CD4-positive, alpha-beta T cell treated with Interleukin-12 subunit alpha and Interleukin-12 subunit beta, for 1 hour (primary cell): ENCODE results near the gene ZNF135.

Source experiments
- DNase-seq: peaks from one replicate; pipeline ENCODE4 v3.0.0-alpha.2; 2020

The ZNF135 gene

DNA sequence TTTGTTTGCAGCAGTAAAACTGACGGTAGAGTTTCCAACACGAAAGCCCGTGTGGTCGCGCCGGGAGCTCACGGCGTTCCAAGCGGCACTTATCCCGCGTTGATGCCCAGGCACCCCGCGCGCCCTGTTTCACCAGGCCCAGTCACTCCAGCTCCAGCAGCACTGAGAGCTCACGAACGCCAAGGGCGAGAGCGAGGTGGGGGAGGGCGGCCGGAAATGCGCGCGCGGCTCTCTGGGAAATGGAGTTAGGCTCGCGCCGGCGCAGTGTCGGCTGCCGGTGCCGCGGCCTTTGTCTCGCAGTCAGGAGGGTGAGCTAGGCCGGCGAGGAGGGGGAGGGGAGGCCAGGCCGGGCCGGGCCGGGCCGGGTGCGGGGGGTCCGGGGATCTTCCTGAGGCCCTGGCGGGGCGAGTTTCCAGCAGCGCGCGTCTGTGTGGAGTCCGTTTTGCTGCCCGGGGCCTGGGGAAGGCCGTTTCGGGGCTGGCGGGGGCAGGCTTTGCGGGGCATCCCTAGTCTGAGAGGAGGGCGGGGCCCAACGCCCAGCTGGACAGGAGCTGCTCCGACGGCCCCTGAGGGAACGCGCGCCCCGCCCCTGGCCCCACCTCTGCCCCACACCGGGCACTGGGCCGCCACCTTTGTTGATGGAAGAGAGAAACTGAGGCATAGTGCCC is at the start of gene ZNF135:
TSS of gene ZNF135 (plus strand) at position 280 of the 668 bp plus-strand sequence. CDS start 721 bp downstream, outside the sequence.
- DNase-seq = peak; percentile 43

DNA sequence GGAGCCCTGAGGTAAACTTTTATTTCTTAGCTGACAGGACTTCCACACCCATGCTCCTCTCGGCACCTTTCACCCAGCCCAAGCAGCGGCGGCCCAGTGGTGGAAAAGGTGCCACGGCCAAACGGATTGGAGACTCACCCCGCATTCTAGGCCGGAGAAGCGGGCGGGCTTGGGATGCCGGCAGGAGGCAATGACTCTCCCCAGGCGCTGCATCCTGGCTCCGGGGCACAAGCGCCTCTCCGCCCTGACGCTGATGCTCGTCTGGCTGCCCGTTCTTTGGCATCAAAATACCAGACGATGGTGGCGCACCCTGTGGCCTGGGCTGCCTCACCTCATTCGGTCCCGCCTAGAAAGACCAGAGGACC is 49.8 kb upstream of the ZNF135 start:
- DNase-seq = no peak

GRCh38 chr19:58009666-58010301 is 49.3 kb upstream of the ZNF135 start:
- peak; percentile 72 for DNase-seq

- no peak for DNase-seq
These were observed 48.6 kb upstream of the ZNF135 start for GRCh38 chr19:58010507-58010906.

- DNase-seq = no peak
These were observed 44.9 kb upstream of the ZNF135 start for GRCh38 chr19:58014141-58014540.

DNA sequence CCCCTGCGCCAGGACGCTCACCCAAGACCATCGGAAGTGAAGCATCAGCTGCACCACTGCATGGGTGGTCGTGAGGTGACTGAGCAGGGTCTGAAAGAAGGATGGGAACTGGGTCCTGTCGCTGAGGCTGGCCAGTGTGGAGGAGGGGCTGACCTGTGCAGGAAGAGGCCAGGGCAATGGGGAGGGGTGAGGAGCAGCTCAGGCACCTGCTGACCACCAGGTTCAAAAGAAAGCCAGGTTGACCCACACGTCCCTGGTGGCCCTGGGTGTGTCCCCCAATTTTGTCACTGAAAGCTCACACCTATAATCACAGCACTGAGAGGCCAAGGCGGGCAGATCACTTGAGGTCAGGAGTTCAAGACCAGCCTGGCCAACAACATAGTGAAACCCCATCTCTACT is 39.0 kb upstream of the ZNF135 start:
- DNase-seq = no peak

DNA sequence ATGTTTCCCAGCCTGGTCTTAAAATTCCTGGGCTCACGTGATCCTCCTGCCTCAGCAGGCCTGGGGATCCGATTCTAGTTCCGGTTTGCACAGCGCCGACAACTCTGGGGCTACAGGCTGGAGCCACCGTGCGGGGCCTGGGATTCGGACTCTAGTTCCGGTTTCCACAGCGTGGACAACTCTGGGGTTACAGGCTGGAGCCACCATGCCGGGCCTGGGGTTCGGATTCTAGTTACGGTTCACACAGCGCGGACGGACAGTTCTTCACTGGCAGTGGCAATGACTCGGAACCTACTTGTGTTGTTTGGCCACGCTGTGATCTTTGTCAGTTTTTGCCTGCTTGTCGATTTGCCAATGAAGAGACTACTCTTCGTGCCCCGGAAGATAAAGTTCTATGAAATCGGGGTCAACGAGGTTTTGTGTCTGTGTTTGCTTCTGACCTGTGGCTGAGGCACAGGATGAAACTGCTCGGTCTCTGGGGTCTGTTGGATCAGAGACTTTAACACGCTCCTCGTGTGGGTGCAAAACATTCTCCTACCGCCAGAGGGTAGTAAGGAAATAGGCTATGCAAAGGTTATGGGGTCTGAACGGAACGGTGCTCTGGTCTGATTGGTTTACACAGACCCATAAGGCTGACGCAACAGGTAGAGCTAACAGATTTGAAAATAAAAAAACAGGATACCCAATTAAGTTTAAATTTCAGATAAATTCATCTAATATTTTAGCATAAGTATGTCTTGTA is 37.4 kb upstream of the ZNF135 start:
- peak; percentile 58 for DNase-seq

DNA sequence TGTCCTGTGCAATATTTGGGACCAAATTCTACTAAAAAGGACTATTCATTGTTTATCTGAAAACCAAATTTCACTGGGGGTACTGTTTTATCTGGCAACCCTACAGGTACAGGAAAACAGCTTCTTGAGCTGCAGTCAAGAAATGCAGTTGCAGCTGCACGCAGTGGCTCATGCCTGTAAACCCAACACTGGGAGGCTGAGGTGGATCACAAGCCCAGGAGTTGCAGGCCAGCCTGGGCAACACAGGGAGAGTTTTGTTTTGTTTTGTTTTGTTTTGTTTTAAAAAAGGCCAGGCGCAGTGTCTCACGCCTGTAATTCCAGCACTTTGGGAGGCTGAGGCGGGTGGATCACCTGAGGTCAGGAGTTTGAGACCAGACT is 36.8 kb upstream of the ZNF135 start:
- no peak for DNase-seq

DNA sequence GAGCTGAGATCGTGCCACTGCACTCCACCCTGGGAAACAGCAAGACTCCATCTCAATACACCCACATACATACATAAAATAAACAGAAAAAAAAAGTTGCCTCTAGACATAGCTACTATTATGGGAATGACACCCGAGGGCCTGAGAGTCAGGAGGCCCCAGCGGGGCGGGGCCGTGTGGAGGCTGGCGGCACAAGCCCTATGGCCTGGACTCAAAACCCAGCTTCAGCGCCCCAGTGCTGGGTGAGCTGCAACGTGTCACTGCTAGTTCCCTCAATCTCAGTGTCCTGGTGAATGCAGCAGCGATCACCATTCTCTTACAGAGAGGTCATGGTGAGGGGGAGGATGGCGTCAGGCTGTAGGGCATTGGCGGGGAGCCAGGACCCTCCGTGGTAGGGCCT is 34.4 kb upstream of the ZNF135 start:
- no peak for DNase-seq

DNA sequence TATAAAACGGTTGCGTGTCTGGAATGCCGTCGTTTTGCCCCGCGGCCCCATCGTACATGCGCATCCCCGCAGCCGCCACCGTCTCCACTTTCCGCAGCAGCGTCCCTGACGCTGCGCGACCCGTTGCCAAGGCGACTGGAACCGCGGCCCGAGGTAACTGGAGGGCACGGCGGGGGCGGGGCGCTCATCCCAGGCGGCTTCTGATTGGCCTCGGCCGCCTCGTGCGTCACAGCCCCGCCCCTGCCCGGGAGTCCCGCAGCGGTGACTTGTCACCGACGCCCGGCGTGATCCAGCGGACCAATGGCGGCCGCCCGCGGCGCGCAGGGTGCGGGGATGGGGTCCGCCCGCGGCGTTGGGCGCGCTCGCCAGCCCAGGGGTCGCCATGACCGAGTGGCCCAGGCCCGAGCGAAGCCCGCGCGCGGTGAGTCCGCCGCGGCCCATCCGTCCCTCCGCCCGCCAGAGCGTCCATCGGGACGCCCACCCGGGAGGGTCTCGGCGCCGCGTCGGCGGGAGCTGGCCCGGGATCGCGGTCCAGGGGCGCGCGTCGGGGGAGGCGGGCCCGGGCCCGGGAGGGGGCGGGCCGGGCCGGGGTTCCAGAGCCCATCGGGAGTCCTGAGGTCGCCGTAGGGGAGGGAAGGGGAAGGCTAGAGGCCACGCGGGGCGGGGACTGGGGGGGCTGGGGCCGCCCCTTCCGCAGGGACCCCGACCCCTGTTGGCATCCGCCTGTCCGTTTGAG is 25.2 kb upstream of the ZNF135 start, which contains the start of gene ZSCAN1:
TSS of gene ZSCAN1 (plus strand) at position 285 of the 736 bp plus-strand sequence. CDS start 3,812 bp downstream, outside the sequence.
- DNase-seq = peak; percentile 24

DNA sequence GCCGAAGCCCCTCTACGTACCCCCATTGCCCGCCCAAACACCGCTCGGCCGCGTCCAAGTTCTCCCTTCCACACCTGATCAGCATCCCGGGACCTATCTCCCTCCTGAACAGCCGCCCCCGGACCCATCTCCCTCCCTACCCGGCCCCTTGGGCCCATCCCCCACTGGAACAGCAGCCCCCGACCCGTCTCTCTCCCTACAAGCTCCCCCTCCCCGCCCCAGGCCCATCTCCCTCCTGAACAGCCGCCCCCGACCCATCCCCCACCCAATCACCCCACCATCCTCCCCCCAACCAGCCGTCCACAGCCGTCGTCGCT is 24.6 kb upstream of the ZNF135 start:
- no peak for DNase-seq

GRCh38 chr19:58035863-58036262 is 23.2 kb upstream of the ZNF135 start:
- no peak for DNase-seq

DNA sequence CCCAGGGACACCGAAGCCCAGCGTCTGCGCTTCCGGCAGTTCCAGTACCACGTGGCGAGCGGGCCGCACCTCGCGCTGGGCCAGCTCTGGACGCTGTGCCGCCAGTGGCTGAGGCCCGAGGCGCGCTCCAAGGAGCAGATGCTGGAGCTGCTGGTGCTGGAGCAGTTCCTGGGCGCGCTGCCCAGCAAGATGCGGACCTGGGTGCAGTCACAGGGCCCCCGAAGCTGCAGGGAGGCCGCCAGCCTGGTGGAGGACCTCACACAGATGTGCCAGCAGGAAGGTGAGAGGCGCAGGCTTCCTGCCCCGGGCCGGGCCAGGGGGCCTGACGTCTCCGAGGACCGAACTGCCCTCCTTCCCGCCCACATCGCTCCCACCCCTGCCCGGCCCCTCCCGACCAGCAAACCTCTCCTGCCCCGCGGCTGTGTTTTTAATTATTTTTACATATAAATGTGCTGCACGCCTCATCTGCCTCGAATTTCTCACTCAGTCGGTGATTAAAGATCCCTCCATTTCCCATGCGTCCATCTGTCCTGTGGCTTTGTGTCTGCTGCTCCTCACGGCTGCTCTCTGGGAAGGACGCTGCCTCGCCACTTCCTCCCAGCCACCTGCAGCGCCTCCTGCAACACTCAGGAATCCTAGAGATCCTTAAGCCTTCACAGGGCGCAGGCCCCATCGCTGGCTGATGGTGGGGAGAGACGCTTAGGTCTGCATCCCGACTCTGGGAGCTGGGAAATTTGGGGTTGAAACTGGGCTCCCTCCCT is 21.0 kb upstream of the ZNF135 start:
- no peak for DNase-seq

- DNase-seq = no peak
These were observed 20.3 kb upstream of the ZNF135 start for GRCh38 chr19:58038688-58039204.

DNA sequence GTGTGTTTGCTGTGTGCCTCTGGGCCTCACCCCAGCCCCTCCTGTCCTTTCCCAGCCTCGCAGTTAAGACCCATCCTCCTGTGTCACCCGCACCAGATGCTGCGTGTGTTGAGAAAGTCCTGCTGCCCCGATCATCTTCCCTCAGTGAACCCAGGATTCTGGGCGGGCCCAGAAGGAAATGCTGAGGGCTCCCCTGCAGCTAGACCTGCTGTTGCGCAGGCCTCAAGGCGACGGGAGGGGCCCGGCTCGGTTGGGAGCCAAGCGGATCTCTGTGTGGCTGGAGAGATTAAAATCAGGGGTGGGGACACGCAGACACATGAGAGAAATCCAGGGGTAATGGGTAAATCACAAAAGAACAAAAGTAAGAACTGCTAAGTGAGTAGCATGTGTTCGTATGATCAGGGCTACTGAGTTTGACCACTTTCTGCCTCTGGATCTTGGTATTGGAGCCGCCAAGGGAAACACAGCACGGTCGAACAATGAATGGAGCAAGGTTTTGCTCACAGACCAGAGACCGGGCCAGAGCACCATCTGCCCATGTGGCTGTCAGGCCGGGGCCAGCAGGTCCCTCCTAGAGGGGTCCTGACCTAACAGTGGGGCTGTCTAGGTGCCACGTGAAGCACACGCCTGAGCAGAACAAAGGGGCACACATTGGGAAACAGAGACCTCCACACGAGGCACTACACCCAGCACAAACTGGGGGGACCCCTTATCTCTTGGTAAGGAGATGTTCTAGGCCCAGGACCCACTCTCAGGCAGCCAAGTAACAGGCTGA is 18.1 kb upstream of the ZNF135 start:
- DNase-seq = no peak

GRCh38 chr19:58042495-58043340 is 16.4 kb upstream of the ZNF135 start:
- DNase-seq = no peak

- DNase-seq = no peak
These were observed 14.7 kb upstream of the ZNF135 start for GRCh38 chr19:58044391-58044790.

GRCh38 chr19:58044886-58045285 is 14.2 kb upstream of the ZNF135 start:
- no peak for DNase-seq

DNA sequence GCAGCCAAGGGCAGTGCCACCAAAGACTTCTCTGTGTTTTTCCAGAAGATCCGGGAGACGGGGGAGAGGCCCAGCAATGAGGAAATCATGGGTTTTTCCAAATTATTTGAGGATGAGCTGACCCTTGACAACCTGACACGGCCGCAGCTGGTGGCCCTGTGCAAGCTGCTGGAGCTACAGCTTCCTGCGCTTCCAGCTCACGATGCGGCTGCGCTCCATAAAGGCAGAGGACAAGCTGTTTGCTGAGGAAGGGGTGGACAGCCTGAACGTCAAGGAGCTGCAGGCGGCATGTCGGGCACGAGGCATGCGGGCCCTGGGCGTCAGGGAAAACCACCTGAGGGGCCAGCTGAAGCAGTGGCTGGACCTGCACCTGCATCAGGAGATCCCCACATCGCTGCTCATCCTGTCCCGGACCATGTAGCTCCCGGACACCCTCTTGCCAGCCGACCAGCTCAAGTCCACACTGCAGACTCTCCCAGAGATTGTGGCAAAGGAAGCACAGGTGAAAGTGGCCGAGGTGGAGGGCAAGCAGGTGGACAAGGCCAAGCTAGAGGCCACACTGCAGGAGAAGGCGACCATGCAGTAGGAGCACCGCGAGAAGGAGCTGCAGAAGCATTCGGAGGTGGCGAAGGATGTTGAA is 13.6 kb upstream of the ZNF135 start:
- no peak for DNase-seq

DNA sequence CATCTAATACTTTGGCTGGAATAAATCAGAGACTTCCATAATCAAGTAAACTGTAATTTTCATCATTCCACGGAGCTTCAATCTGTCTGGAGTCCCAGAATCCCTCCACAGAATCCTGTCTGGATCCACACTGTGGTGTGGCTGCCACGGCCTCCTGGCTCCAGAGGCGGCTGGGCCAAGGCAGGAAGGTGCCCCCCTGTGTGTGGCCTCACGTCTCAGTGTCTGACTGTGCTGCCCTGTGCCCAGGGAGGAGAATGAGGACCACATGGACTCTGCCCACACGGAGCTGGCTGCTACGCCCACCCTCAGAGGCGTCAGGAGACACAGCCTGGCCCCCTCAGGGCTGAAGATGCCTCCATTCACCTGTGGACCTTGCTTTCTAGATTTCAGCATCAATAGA is 12.2 kb upstream of the ZNF135 start:
- no peak for DNase-seq
